Globus pallidus (tissue), 1 donor: ENCODE measurements around the gene PEMT.

Source experiments
- DNase-seq: peaks from one replicate; pipeline ENCODE4 v3.0.0-alpha.2; 2015; ENCODE audit warnings: low spot score

The PEMT gene

GRCh38 chr17:17605083-17605728 is 13.7 kb upstream of the PEMT start:
- DNase-seq = no peak

- no peak for DNase-seq
Measured at GRCh38 chr17:17603895-17604225, 12.4 kb upstream of the PEMT start.

GRCh38 chr17:17603178-17603894 is 11.8 kb upstream of the PEMT start:
- no peak for DNase-seq

- no peak for DNase-seq
Measured at GRCh38 chr17:17599965-17600364, 8.5 kb upstream of the PEMT start.

GRCh38 chr17:17598003-17598402 is 6.5 kb upstream of the PEMT start:
- no peak for DNase-seq

- DNase-seq = no peak
Measured at GRCh38 chr17:17595755-17596154, 4.2 kb upstream of the PEMT start.

- DNase-seq = no peak
Measured at GRCh38 chr17:17593222-17593620, 1.7 kb upstream of the PEMT start.

GRCh38 chr17:17590883-17591354 is 589 bp downstream of the PEMT start:
- DNase-seq = no peak

GRCh38 chr17:17590141-17590751 is 1.3 kb downstream of the PEMT start:
- DNase-seq = no peak

- DNase-seq = no peak
Measured at GRCh38 chr17:17587614-17588337, 3.7 kb downstream of the PEMT start.

- no peak for DNase-seq
Measured at GRCh38 chr17:17582372-17582771, 9.1 kb downstream of the PEMT start.

GRCh38 chr17:17581509-17581908 is 10.0 kb downstream of the PEMT start:
- no peak for DNase-seq

- DNase-seq = no peak
Measured at GRCh38 chr17:17580662-17581470, 10.6 kb downstream of the PEMT start.

- no peak for DNase-seq
Measured at GRCh38 chr17:17579691-17580090, 11.8 kb downstream of the PEMT start.

- DNase-seq = no peak
Measured at GRCh38 chr17:17577373-17577772, 14.1 kb downstream of the PEMT start.

- DNase-seq = no peak
Measured at GRCh38 chr17:17576772-17577234, 14.7 kb downstream of the PEMT start.

GRCh38 chr17:17575360-17576251 is 15.9 kb downstream of the PEMT start:
- no peak for DNase-seq

GRCh38 chr17:17573912-17574311 is 17.6 kb downstream of the PEMT start:
- DNase-seq = no peak

- no peak for DNase-seq
Measured at GRCh38 chr17:17572010-17572785, 19.3 kb downstream of the PEMT start.
